ENCODE results near the gene KIF22.
A peak's percentile ranks its signal among the peaks of the same experiment; 100 is the strongest.

Gene KIF22

DNA sequence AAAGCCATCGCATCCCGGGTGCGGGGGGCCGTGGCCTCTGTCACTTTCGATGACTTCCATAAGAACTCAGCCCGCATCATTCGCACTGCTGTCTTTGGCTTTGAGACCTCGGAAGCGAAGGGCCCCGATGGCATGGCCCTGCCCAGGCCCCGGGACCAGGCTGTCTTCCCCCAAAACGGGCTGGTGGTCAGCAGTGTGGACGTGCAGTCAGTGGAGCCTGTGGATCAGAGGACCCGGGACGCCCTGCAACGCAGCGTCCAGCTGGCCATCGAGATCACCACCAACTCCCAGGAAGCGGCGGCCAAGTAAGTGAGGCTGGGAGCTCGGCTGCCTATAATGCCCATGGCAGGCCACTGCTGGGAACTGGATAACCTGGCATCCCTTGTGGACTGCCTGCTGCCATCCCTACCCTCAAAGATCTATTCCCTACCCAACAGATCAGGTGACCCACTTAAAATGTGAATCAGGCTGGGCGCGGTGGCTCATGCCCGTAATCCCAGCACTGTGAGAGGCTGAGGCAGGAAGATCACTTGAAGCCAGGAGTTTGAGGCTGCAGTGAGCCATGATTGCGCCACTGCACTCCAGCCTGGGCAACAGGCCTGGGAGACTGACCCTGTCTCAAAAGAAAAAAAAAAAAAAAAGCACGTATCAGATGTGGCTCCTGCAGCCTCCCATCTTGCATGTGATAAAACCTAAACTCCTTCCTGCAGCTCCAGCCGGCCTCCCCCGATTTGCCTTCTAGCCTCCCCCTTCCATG lies 54.2 kb downstream of the KIF22 start:
- no peaks in the 10 kb centered on the region for H3K36me3 ChIP-seq
- no peaks in the 10 kb centered on the region for H3K4me1 ChIP-seq
- DNase-seq = no peak
- H3K9me3 ChIP-seq = no peaks in the 10 kb centered on the region
- H3K4me3 ChIP-seq (ENCODE audit: low read depth, low read length) = no peak overlapping the region
- TF ChIP-seq, protein P1, sequence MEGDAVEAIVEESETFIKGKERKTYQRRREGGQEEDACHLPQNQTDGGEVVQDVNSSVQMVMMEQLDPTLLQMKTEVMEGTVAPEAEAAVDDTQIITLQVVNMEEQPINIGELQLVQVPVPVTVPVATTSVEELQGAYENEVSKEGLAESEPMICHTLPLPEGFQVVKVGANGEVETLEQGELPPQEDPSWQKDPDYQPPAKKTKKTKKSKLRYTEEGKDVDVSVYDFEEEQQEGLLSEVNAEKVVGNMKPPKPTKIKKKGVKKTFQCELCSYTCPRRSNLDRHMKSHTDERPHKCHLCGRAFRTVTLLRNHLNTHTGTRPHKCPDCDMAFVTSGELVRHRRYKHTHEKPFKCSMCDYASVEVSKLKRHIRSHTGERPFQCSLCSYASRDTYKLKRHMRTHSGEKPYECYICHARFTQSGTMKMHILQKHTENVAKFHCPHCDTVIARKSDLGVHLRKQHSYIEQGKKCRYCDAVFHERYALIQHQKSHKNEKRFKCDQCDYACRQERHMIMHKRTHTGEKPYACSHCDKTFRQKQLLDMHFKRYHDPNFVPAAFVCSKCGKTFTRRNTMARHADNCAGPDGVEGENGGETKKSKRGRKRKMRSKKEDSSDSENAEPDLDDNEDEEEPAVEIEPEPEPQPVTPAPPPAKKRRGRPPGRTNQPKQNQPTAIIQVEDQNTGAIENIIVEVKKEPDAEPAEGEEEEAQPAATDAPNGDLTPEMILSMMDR (IDR thresholded peaks at IDR 0.05; ENCODE audit: low read depth, low read length) = no peak
- H3K27me3 ChIP-seq = no peaks in the 10 kb centered on the region

DNA sequence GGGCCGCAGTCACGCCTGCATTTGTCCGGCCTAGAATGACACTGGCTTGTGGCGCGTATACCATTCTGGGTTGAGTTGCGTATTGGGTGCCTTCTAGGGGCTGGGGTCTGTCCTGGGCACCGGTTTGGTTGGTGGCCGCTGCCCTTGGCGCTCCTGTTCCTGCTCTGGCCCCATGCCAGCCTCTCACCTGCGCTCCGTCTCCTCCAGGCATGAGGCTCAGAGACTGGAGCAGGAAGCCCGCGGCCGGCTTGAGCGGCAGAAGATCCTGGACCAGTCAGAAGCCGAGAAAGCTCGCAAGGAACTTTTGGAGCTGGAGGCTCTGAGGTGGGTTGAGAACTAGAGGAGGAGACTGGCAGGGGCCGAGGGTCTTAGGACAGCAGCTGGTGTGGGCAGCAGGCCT lies 55.1 kb downstream of the KIF22 start:
- TF ChIP-seq, protein P1 (IDR thresholded peaks at IDR 0.05; ENCODE audit: low read depth, low read length) = no peak
- H3K36me3 ChIP-seq = no peaks in the 10 kb centered on the region
- H3K27me3 ChIP-seq = no peaks in the 10 kb centered on the region
- no peak overlapping the region for H3K4me3 ChIP-seq (ENCODE audit: low read depth, low read length)
- H3K9me3 ChIP-seq = no peaks in the 10 kb centered on the region
- no peak for DNase-seq
- no peaks in the 10 kb centered on the region for H3K4me1 ChIP-seq

DNA sequence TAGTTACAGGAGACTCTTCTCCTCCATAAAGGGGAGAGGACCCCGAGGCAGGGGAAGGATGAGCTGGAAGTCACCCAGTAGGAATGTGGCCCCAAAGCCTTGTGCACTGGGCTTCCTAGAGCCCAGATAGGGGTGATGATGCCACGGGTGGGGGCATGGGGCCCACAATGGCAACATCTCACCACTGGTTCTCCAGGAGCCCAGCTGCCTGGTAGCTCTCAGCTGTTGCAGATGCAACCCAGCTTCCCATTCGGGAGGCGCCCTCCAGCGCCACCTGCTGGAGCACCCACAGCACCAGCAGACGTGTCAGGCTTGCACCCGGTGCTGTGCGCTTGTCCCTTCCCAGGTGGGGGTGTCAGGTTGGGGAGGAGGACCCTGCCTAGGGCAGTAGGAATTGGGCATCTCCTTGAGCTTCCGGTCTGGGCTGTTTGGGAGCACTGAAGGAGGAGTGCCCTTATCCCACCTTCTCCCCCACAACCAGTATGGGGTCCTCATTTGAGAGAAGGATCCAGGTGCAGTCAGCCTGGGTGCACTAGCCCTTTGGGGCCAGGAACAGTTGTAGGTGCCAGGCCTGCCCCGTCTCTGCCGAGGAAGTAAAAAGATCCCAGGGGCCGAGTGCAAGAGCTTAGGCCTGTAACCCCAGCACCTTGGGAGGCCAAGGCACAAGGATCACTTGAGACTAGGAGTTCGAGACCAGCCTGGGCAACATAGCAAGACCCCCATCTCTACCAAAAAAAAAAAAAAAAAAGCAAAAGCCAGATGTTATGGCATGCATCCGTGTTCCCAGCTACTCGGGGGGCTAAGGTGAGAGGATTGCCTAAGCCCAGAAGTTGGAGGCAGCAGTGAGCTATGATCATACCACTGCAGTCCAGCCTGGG lies 58.1 kb downstream of the KIF22 start:
- peak; percentile 81 for DNase-seq
- TF ChIP-seq, protein P1 (IDR thresholded peaks at IDR 0.05; ENCODE audit: low read depth, low read length) = peak; percentile 87
- no peak overlapping the region for H3K4me3 ChIP-seq (ENCODE audit: low read depth, low read length)
- no peaks in the 10 kb centered on the region for H3K27me3 ChIP-seq
- no peaks in the 10 kb centered on the region for H3K36me3 ChIP-seq
- no peaks in the 10 kb centered on the region for H3K4me1 ChIP-seq
- H3K9me3 ChIP-seq = no peaks in the 10 kb centered on the region

DNA sequence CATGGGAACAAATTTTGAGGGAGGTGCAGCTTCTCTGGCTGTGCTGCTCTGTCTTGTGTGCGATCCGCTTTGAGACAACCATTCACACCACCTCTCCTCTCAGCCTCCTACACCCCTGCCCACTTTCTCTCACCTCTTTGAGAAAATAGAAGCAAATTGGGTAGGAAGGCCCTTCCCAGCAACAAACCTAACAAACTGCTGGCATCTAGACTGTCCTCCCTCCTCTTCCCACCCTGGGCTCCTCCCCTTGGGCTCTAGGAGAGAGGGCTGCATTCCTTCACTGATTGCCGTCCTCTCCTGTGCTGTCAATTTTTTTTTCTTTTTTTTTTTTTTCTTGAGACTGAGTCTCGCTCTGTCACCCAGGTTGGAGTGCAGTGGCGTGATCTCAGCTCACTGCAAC lies 59.0 kb downstream of the KIF22 start:
- no peak for DNase-seq
- H3K27me3 ChIP-seq = no peaks in the 10 kb centered on the region
- TF ChIP-seq, protein P1 (IDR thresholded peaks at IDR 0.05; ENCODE audit: low read depth, low read length) = no peak
- H3K4me1 ChIP-seq = no peaks in the 10 kb centered on the region
- H3K36me3 ChIP-seq = no peaks in the 10 kb centered on the region
- no peaks in the 10 kb centered on the region for H3K9me3 ChIP-seq
- no peak overlapping the region for H3K4me3 ChIP-seq (ENCODE audit: low read depth, low read length)

DNA sequence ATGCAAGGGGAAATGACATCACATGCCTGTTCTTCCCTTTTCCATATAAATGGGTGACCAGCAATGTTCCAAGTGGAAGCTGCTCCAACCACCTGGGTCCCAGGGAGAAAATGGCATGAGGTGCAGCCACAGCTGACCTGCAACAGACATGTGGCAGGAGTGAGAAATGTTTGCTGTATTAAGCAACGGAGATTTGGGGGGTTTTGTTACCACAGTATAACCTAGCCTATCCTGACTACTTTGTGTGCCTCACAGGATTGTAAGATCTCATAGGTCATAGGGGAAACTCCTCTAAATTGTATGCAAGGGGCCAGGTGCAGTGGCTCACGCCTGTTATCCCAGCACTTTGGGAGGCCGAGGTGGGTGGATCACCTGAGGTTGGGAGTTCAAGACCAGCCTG lies 60.4 kb downstream of the KIF22 start:
- 0 out of 2 replicates have a peak, but pooled peaks cover 2% of the 10 kb centered on the region for H3K4me1 ChIP-seq
- H3K4me3 ChIP-seq (ENCODE audit: low read depth, low read length) = no peak overlapping the region
- TF ChIP-seq, protein P1 (IDR thresholded peaks at IDR 0.05; ENCODE audit: low read depth, low read length) = no peak
- H3K27me3 ChIP-seq = no peaks in the 10 kb centered on the region
- H3K9me3 ChIP-seq = no peaks in the 10 kb centered on the region
- no peak for DNase-seq
- no peaks in the 10 kb centered on the region for H3K36me3 ChIP-seq

DNA sequence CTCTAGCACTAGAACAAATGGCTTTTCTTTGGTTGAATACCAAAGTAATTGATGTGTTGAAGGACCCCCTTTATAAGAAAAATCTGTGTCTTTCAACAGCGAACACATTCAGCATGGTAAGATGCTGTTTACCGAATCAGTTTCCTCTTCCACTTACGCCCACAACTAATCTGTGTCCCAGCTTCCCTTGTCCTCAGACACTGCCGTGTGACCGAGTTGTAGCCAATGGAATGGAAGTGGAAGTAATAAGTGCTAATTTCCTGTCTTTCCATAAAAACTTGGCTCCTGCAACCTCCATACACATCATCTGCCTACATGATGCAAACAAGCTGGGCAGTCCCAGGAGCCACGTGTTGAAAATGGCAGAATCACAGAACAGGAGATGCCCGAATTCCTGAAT lies 62.1 kb downstream of the KIF22 start:
- Histone ChIP-seq H3K4me1 (peaks cover 8% of the 10 kb centered on the region; the same call in 1 of the 2 replicates), H3K27me3 (no peaks in the 10 kb centered on the region), H3K4me3 (ENCODE audit: low read depth, low read length) (no peak overlapping the region), H3K9me3 (no peaks in the 10 kb centered on the region), H3K36me3 (no peaks in the 10 kb centered on the region)
- DNase-seq = no peak
- TF ChIP-seq, protein P1 (IDR thresholded peaks at IDR 0.05; ENCODE audit: low read depth, low read length) = no peak

Data from BE2C (cell line).